ENCODE data around the gene CXorf66.
"Not testable (repeated sequence)": the region's sequence is repeated elsewhere in the genome, so short reads cannot be mapped to it uniquely, and the experiment has no call there.

CXorf66 gene

GRCh38 chrX:139929876-139930275 lies 35.4 kb downstream of the CXorf66 start:
- DNase-seq (ENCODE audit: low spot score) = no peak

DNA sequence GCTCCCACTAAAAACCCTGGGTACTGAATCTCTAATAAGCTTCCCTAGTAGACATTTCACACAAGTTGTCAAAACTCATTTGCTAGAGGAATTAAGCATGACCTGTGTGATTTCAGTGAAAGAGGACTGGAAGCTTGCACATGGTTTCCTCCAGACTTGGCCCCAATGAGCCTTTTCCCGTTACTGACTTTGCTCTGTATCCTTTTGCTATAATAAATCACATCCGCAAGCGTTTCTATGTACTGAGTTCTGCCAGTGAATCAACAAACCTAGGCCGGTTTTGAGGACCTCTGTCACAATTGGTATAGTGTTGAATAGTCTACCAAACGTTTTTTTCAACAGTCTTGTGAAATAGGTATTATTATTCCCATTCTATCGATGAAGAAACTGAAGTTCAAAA lies 40.6 kb downstream of the CXorf66 start:
- DNase-seq (ENCODE audit: low spot score) = no peak

DNA sequence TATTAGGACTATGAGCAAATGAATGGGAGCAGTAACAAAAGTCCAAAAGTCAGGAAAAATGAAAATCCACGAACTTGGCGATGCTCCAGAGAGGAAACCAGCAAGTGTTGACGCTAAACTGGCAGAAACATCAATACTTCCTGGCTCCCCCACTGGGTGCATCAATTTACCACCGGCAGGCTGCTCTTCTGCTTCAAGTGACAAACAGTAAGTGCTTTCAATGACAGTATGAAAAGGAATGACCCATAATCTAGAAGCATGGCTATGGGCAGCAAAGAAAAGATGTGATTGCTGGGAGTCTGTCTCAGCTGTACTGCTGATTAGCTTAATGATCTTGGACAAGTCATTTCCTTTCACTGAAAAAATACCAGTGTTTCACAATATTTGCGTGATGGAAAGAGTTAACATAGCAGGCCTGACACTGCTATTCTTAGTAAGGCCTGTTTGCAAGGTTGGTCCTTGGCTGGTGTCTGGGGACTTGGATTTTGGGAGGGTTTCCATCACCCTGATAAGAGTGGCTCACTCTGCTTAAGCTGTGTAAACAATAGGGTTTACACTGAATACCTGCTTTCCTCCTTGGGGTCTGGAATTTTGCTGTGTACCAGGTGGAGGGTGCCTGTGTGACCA lies 41.1 kb downstream of the CXorf66 start:
- DNase-seq (ENCODE audit: low spot score) = no peak

- DNase-seq (ENCODE audit: low spot score) = not testable (repeated sequence)
Observed at GRCh38 chrX:139921142-139921541, 44.2 kb downstream of the CXorf66 start.

DNA sequence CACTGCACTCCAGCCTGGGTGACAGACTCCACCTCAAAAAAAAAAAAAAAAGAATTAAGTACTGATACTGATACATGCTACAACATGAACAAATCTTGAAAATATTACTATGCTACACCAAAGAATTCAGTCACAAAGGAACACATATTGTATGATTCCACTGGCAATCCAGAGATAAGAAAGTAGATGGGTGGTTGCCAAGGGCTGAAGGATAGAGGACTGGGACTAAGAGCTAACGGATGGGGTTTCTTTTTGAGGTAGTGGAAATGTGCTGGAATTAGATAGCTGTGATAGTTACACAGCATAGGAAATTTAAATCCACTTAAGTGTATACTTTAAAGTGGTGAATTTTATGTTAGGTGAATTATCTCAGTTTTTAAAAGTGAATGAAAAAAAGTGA lies 45.0 kb downstream of the CXorf66 start:
- DNase-seq (ENCODE audit: low spot score) = no peak

DNA sequence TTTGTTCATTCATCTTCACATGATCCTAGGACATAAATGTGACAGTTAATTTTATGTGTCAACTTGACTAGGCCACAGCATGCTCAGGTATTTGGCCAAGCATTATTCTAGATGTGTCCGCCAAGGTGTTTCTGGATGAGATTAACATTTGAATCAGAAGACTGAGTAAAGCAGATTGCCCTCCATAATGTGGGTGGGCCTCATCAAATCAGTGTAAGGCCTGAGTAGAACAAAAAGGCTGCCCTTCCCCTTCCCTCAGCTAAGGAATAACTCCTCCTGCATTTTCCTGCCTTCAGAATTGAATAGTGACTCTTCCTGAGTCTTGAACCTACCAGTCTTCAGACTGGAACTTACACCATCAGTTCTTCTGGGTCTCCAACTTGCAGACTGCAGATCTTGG lies 50.9 kb downstream of the CXorf66 start:
- no peak for DNase-seq (ENCODE audit: low spot score)

GRCh38 chrX:139909712-139910111 lies 55.6 kb downstream of the CXorf66 start:
- DNase-seq (ENCODE audit: low spot score) = no peak

DNA sequence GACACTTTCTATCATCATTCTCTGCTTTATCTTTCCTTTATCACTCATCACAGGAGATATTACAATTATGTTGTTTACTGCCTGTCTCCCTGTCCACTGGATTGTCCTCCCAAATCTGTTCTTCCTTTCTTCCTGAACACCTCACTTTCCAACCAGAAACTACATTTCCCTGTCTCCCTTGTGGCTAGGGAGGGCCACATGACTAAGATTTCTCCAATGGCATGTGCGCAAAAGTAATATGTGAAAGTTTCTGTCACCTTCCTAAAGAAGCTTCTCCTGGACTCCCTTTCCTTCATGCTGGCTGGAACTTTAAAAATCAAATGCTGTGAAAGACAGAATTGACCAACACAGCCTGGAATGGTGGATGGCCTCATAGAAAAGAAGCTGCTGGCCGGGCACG lies 58.2 kb downstream of the CXorf66 start:
- no peak for DNase-seq (ENCODE audit: low spot score)

DNA sequence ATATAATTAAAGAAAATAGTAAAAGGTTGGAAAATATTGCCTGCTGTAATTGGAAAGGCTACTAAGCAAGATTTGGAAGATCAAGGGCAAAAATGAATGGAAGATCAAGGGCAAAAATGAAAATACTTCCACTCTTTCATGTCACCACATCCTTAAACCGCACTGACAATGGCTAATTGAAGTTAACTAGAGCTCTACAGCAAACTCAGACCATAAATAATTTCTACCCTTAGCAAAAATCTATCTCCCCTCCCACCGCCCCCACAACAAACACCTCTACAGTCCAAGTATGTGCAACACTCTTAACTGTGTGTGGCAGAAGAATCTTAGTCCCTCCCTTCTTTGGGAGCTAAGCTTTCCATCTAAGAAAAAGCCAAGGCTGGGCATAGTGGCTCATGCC lies 59.6 kb downstream of the CXorf66 start:
- no peak for DNase-seq (ENCODE audit: low spot score)
